GM13976 (cell line): ENCODE data around the gene GNG5.
A peak's percentile ranks its signal among the peaks of the same experiment; 100 is the strongest.

Source experiments
- DNase-seq: peaks from one replicate; pipeline ENCODE4 v3.0.0; 2012; ENCODE audit warnings: low spot score
- CTCF ChIP-seq: IDR thresholded peaks from 2 replicates; pipeline ENCODE4 v1.5.1; 2012; ENCODE audit warnings: borderline replicate concordance, mild to moderate bottlenecking; ENCODE audit not compliant: insufficient read depth; ENCODE audit errors: extremely low read depth, missing control alignments, control extremely low read depth
- in situ Hi-C: fragments of 300-500 bp; cut with MboI; formaldehyde crosslinking; loops from one replicate; pipeline ENCODE4 v1.12.0; 2022; ENCODE audit warnings: low sequenced_read_pairs, mixed read lengths, inconsistent platforms; ENCODE audit not compliant: unreplicated experiment

Gene GNG5

GRCh38 chr1:84493747-84494146 is 12.6 kb downstream of the GNG5 start:
- in situ Hi-C loops, result no loop called here
- DNase-seq, result no peak

GRCh38 chr1:84492726-84493125 is 13.7 kb downstream of the GNG5 start:
- no peak for DNase-seq
- in situ Hi-C loops, result no loop called here
- no peak for TF ChIP-seq CTCF

More at GRCh38 chr1:84493747-84494146, 12.6 kb downstream of the GNG5 start:
- TF ChIP-seq CTCF, result no peak

GRCh38 chr1:84489766-84490165 is 16.6 kb downstream of the GNG5 start:
- no peak for DNase-seq
- in situ Hi-C loops, result no loop called here
- TF ChIP-seq CTCF, result no peak

- TF ChIP-seq CTCF, result no peak
- in situ Hi-C loops, result no loop called here
- DNase-seq, result no peak
Observed at GRCh38 chr1:84488107-84488506, 18.3 kb downstream of the GNG5 start.

GRCh38 chr1:84481317-84481716 is 25.1 kb downstream of the GNG5 start:
- no peak for DNase-seq
- in situ Hi-C loops, result no loop called here
- TF ChIP-seq CTCF, result no peak

GRCh38 chr1:84480650-84481049 is 25.7 kb downstream of the GNG5 start:
- TF ChIP-seq CTCF, result no peak
- peak; percentile 34 for DNase-seq
- in situ Hi-C loops, result no loop called here

- peak; percentile 21 for DNase-seq
- TF ChIP-seq CTCF, result no peak
- in situ Hi-C loops, result no loop called here
Observed at GRCh38 chr1:84479998-84480397, 26.4 kb downstream of the GNG5 start.
